ENCODE data around the gene TMEM135. TPM values are rescaled to one million over a fixed set of nuclear protein-coding genes. Genes with fewer than 3 reads are reported as not detected.

Gene TMEM135
- total RNA-seq, 4 donors from 2014 or later: 7.9 to 38.7 (median 18.9) TPM

DNA sequence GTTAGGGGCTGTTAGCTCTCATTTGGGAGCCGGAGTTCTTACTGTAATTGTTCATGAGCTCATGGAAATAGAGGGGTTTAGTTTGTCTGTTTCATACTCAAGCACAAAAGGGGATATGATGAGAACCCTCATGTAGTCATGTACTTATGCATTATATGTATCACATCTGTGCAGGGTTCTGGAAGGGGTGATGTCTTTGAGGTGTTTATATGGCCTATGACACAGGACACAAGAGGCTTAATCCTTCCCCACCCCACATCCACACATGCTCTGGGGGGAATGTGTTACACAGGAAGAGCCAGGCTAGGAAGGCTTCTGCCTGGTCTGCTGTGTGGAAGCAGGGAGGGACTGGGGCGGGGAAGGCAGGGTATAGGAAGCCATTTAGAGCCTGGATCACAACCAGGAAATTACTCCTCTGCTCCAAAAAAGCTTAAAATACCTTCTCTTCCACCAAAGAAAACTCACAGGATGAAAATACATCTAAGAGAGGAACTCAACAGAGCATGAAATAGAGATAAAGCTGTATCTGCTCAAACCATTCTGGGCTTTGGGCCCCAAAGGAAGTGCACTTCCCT is 316.1 kb downstream of the TMEM135 start:
- Histone ChIP-seq H3K36me3 (no peaks in the 10 kb centered on the region), H3K27me3 (no peaks in the 10 kb centered on the region), H3K4me1 (peaks cover 0 to 21% of the 10 kb centered on the region in 2 donors), H3K9me3 (no peaks in the 10 kb centered on the region), H3K4me3 (no peak overlapping the region), H3K27ac (no peak overlapping the region)
- ATAC-seq (no peak), DNase-seq (no peak)
- in situ Hi-C loops (cut with MboI; ENCODE audit: low sequenced_read_pairs in 4 of 4): loop anchor here (5.0 to 25.0 kb wide), 3 partner anchors 68 to 1191 kb away; no protein-coding TSS in a partner anchor
- intact Hi-C loops (cut with DNase I; ENCODE audit: low total_unique reads): loop anchor here (2.0 kb wide), 1 partner anchor 1191 kb away; no protein-coding TSS in a partner anchor
- TF ChIP-seq POLR2A (IDR thresholded peaks at IDR 0.05): no peak
- TF ChIP-seq, protein P1, sequence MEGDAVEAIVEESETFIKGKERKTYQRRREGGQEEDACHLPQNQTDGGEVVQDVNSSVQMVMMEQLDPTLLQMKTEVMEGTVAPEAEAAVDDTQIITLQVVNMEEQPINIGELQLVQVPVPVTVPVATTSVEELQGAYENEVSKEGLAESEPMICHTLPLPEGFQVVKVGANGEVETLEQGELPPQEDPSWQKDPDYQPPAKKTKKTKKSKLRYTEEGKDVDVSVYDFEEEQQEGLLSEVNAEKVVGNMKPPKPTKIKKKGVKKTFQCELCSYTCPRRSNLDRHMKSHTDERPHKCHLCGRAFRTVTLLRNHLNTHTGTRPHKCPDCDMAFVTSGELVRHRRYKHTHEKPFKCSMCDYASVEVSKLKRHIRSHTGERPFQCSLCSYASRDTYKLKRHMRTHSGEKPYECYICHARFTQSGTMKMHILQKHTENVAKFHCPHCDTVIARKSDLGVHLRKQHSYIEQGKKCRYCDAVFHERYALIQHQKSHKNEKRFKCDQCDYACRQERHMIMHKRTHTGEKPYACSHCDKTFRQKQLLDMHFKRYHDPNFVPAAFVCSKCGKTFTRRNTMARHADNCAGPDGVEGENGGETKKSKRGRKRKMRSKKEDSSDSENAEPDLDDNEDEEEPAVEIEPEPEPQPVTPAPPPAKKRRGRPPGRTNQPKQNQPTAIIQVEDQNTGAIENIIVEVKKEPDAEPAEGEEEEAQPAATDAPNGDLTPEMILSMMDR (IDR thresholded peaks at IDR 0.05 in 4 of 5, conservative IDR thresholded peaks at IDR 0.05 in 1 of 5): no peak

DNA sequence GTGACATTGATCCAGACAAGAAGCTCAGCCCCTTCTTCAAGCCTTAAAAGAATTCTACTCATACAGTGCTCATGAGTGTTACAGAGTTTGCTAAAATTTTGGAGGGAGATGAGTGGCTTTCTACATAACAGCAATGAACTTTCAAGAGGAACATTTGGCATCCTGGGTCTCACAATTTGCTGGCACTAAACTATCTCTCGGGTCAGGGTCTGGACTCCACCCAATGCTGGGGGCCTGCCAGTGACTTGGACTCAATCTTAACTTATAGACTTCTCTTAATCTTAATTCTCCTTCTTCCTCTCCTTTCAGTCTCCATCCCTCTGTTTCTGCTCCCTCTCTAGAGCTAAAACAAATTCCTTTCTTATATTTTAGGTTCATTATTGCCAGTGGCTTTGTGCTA is 317.9 kb downstream of the TMEM135 start:
- no peak for ATAC-seq
- peak overlapping the region in 1 of 4 donors; percentile 16 for H3K27ac ChIP-seq
- no peak overlapping the region for H3K4me3 ChIP-seq
- H3K27me3 ChIP-seq: no peaks in the 10 kb centered on the region
- no peaks in the 10 kb centered on the region for H3K9me3 ChIP-seq
- in situ Hi-C loops (cut with MboI; ENCODE audit: low sequenced_read_pairs in 4 of 4) (loop anchor here in 3 of 4 donors (10.0 to 25.0 kb wide), 2 partner anchors 1182 to 1189 kb away; no protein-coding TSS in a partner anchor), intact Hi-C loops (cut with DNase I; ENCODE audit: low total_unique reads) (no loop called here)
- DNase-seq: no peak
- peaks cover 0 to 21% of the 10 kb centered on the region in 2 donors for H3K4me1 ChIP-seq
- TF ChIP-seq, protein P1 (IDR thresholded peaks at IDR 0.05 in 4 of 5, conservative IDR thresholded peaks at IDR 0.05 in 1 of 5): no peak
- TF ChIP-seq POLR2A (IDR thresholded peaks at IDR 0.05): no peak
- H3K36me3 ChIP-seq: no peaks in the 10 kb centered on the region

DNA sequence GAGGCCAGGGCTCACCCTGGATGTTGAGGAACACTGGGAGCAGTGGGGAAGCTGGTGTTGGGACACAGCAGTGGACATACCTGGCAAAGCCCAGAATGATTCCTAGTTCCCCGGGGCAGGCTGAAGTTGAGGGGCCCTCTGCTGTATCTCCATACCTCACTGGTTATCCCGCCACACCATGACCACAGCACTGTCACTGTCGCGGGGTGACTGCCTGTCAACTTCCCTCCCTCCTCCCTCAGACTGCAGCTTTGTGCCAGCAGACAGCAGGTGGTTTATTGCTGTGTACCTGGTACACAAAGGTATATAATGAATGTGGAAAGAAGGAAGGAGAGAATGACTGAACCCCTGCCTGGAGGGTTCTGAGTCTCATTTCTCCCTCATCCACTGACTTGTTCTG is 318.7 kb downstream of the TMEM135 start:
- no peaks in the 10 kb centered on the region for H3K9me3 ChIP-seq
- intact Hi-C loops (cut with DNase I; ENCODE audit: low total_unique reads): no loop called here
- no peaks in the 10 kb centered on the region for H3K36me3 ChIP-seq
- H3K27ac ChIP-seq: no peak overlapping the region
- ATAC-seq (no peak), DNase-seq (no peak)
- H3K27me3 ChIP-seq: no peaks in the 10 kb centered on the region
- no peak overlapping the region for H3K4me3 ChIP-seq
- in situ Hi-C loops (cut with MboI; ENCODE audit: low sequenced_read_pairs in 4 of 4): loop anchor here in 3 of 4 donors (10.0 to 25.0 kb wide), 2 partner anchors 1181 to 1188 kb away; no protein-coding TSS in a partner anchor
- TF ChIP-seq, protein P1 (IDR thresholded peaks at IDR 0.05 in 4 of 5, conservative IDR thresholded peaks at IDR 0.05 in 1 of 5): no peak
- TF ChIP-seq POLR2A (IDR thresholded peaks at IDR 0.05): no peak
- peaks cover 0 to 21% of the 10 kb centered on the region in 2 donors for H3K4me1 ChIP-seq

DNA sequence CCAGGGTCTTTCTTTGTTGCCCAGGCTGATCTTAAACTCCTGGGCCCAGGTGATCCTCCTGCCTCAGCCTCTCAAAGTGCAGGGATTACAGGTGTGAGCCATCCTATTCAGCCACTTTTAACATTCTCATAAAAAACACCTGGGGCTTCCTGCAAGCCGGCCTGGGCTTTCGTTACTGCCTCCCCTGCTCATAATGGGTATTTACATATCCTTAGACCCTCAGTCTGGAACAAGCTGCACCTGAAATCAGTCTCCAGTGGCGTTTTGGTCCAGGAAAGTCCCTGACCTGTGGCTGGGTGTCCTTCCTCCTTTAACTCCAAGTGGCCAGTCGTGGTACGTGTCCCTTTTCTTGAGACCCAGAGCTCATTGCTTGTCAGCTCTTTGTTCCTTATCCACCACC is 320.7 kb downstream of the TMEM135 start:
- Histone ChIP-seq H3K36me3 (no peaks in the 10 kb centered on the region), H3K4me1 (peaks cover 0 to 15% of the 10 kb centered on the region in 2 donors), H3K27me3 (no peaks in the 10 kb centered on the region), H3K4me3 (no peak overlapping the region), H3K27ac (no peak overlapping the region), H3K9me3 (no peaks in the 10 kb centered on the region)
- TF ChIP-seq, protein P1 (IDR thresholded peaks at IDR 0.05 in 4 of 5, conservative IDR thresholded peaks at IDR 0.05 in 1 of 5): no peak
- TF ChIP-seq POLR2A (IDR thresholded peaks at IDR 0.05): no peak
- ATAC-seq (no peak), DNase-seq (no peak)
- in situ Hi-C loops (cut with MboI; ENCODE audit: low sequenced_read_pairs in 4 of 4): loop anchor here in 3 of 4 donors (10.0 to 25.0 kb wide), 2 partner anchors 1179 to 1186 kb away; no protein-coding TSS in a partner anchor
- intact Hi-C loops (cut with DNase I; ENCODE audit: low total_unique reads): no loop called here

All from gastrocnemius medialis (tissue), 4 donors.